ENCODE results near the gene ERGIC1. TPM values are rescaled to one million over a fixed set of nuclear protein-coding genes. Genes with fewer than 3 reads are reported as not detected.

Gene ERGIC1
- total RNA-seq, 4 donors from 2014 or later = 50.9 to 83.0 (median 65.5) TPM

DNA sequence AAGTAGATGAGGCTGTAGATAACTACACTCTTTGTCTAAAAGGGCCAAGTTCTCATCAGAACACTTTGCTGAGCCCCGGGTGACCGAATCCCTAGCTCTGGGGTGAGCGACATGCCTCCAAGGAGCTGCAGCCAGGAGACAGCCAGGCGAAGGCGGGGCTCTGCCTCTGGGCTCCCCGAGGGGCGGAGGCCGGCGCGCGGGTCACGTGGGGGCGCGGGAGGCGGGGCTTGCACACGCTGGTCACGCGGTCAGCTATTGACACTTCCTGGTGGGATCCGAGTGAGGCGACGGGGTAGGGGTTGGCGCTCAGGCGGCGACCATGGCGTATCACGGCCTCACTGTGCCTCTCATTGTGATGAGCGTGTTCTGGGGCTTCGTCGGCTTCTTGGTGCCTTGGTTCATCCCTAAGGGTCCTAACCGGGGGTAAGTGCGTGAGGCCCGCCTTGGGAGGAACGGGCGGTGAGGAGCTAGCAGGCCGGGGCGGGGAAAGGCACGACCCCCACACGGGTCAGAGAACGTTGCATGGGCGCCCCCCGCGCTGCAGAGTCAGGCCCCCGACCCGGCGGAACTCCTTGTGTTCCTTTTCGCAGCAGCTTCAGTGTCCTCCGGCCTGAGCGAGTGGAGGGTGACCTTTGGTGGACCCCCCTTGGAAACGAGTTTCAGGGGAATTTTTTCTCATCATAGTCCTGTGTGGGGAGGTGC is 149.6 kb downstream of the ERGIC1 start, which contains the start of gene ATP6V0E1:
TSS of gene ATP6V0E1 (plus strand) at position 230 of the 702 bp plus-strand sequence. CDS start at position 320, 90 bp downstream.
- intact Hi-C loops (cut with DNase I) = loop anchor here (5.0 kb wide), 1 partner anchor 159 kb away; the partner anchor contains the start of gene BNIP1
- TF ChIP-seq, protein P1, sequence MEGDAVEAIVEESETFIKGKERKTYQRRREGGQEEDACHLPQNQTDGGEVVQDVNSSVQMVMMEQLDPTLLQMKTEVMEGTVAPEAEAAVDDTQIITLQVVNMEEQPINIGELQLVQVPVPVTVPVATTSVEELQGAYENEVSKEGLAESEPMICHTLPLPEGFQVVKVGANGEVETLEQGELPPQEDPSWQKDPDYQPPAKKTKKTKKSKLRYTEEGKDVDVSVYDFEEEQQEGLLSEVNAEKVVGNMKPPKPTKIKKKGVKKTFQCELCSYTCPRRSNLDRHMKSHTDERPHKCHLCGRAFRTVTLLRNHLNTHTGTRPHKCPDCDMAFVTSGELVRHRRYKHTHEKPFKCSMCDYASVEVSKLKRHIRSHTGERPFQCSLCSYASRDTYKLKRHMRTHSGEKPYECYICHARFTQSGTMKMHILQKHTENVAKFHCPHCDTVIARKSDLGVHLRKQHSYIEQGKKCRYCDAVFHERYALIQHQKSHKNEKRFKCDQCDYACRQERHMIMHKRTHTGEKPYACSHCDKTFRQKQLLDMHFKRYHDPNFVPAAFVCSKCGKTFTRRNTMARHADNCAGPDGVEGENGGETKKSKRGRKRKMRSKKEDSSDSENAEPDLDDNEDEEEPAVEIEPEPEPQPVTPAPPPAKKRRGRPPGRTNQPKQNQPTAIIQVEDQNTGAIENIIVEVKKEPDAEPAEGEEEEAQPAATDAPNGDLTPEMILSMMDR (IDR thresholded peaks at IDR 0.05) = peak in 2 of 6 experiments; percentile 4 to 45
- peak in 3 of 4 donors; percentile 80 to 91 (median 82) for TF ChIP-seq POLR2A (IDR thresholded peaks at IDR 0.05)

DNA sequence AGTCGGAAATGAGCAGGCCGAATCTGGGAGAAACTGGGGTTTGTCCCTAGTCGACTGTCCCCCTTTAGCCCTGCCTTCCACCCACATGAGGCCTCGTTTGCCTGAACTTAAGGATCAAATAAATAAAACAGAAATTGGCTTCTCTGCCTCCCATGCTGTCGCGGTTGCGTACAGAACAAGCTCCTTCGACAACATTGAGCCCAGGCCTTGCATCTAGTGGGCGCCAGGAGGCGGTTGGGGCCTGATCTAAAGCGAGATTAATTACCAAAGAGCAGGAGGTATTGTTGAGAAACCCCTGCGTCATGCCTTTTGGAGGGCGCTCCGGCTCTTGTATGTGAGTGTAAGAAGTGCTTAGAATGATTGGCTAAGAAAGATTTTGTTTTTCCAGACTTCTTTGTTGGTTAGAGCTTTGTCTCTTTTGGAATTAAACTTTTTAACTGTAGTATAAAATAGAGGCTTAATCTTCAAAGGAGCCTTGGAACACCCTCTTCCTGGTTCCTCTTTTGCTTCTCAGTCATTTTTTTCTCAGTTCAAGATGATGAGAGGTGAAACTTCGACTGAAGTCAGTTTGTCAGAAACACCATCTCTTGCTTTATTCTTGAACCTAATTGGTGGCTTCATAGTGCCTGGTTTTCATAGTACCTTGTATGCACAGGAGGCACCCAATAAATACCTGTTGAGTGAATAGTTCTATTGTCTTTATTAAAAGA is 150.3 kb downstream of the ERGIC1 start:
- Histone ChIP-seq H3K9me3 (no peaks in the 10 kb centered on the region), H3K4me1 (peaks cover 17 to 50% (median 18%) of the 10 kb centered on the region in 3 donors), H3K27ac (peak overlapping the region; percentile 92 to 99 (median 96)), H3K36me3 (peaks cover 0 to 34% (median 0%) of the 10 kb centered on the region in 3 donors), H3K27me3 (no peaks in the 10 kb centered on the region), H3K4me3 (peak overlapping the region; percentile 73 to 98 (median 82))
- WGBS, 2 donors = 0 to 1% methylated on average over 12 to 14 of the region's 15 CpGs
- DNase-seq = peak; percentile 21
- intact Hi-C loops (cut with DNase I) = loop anchor here (5.0 kb wide), 1 partner anchor 158 kb away; the partner anchor contains the start of gene BNIP1
- TF ChIP-seq POLR2A (IDR thresholded peaks at IDR 0.05) = no peak
- TF ChIP-seq, protein P1 (IDR thresholded peaks at IDR 0.05) = peak; percentile 30 to 60 (median 54)

More for the DNA sequence above, 149.6 kb downstream of the ERGIC1 start, which contains the start of gene ATP6V0E1:
- peak; percentile 47 for DNase-seq
- Histone ChIP-seq H3K4me1 (peaks cover 17 to 45% (median 18%) of the 10 kb centered on the region in 3 donors), H3K4me3 (peak within 1 kb of the TSS; percentile 73 to 98 (median 82)), H3K27ac (peak within 1 kb of the TSS; percentile 92 to 99 (median 96)), H3K9me3 (no peaks in the 10 kb centered on the region), H3K36me3 (peaks cover 0 to 27% (median 0%) of the 10 kb centered on the region in 3 donors), H3K27me3 (no peaks in the 10 kb centered on the region)
- WGBS, 2 donors = 0 to 3% methylated on average over 8 to 19 of the region's 49 CpGs

DNA sequence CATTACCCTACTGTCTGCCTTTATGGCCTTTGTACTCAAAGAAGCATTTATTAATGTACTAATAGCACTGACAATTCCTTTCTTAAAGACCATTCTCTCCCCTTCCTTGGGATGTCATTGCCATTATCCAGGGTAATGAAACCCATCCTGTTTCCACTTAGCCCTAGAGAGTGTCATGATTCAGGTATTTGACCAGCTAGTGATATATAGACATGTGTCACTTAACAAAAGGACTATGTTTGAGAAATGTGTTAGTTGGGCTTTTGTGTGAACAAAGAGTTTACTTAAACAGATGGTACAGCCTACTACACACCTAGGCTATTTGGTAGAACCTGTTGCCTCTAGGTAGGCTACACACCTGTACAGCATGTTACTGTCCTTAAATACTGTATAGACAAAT is 151.5 kb downstream of the ERGIC1 start:
- Histone ChIP-seq H3K27me3 (no peaks in the 10 kb centered on the region), H3K4me3 (peak overlapping the region in 2 of 4 donors; percentile 86 to 98), H3K4me1 (peaks cover 17 to 50% (median 18%) of the 10 kb centered on the region in 3 donors), H3K36me3 (peaks cover 0 to 44% (median 0%) of the 10 kb centered on the region in 3 donors), H3K9me3 (no peaks in the 10 kb centered on the region), H3K27ac (peak overlapping the region; percentile 7 to 99 (median 62))
- TF ChIP-seq, protein P1 (IDR thresholded peaks at IDR 0.05) = no peak
- no peak for TF ChIP-seq POLR2A (IDR thresholded peaks at IDR 0.05)
- intact Hi-C loops (cut with DNase I) = no loop called here
- no peak for DNase-seq

DNA sequence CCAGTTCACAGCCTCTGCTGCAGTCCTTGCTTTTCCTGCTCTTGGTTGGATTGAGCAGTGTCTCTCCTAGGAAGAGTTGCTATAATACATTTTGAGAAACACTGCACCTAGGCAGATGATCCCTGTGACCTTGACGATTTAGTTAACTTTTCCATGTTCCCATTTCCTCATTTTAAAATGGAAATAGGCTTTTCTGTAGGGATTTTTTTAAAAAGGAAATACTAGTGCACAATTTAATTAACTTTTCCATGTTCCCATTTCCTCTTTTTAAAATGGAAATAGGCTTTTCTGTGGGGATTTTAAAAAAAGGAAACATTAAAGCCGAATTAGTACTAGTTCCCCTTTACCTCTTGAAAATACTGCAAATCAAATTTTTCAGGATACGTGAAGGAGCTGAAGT is 154.2 kb downstream of the ERGIC1 start:
- no peaks in the 10 kb centered on the region for H3K27me3 ChIP-seq
- H3K27ac ChIP-seq = no peak overlapping the region
- H3K36me3 ChIP-seq = peaks cover 0 to 66% (median 0%) of the 10 kb centered on the region in 3 donors
- H3K9me3 ChIP-seq = no peaks in the 10 kb centered on the region
- WGBS, 2 donors = 70 to 73% methylated on average over 3 of the region's 3 CpGs
- intact Hi-C loops (cut with DNase I) = no loop called here
- no peak overlapping the region for H3K4me3 ChIP-seq
- DNase-seq = no peak
- peaks cover 13 to 43% (median 14%) of the 10 kb centered on the region in 3 donors for H3K4me1 ChIP-seq
- TF ChIP-seq POLR2A (IDR thresholded peaks at IDR 0.05) = no peak
- TF ChIP-seq, protein P1 (IDR thresholded peaks at IDR 0.05) = no peak

Data from esophagus squamous epithelium (tissue), 5 donors.